K562 (cell line): ENCODE results near the gene FASTK. TPM values are rescaled to one million over a fixed set of nuclear protein-coding genes. Genes with fewer than 3 reads are reported as not detected.

ENCODE experiments used
- ELF2 ChIP-seq: fragments of 250-450 bp; sonication (Bioruptor Pico); IDR thresholded peaks from 2 replicates; pipeline ENCODE4 v1.5.0; 2021; ENCODE audit warnings: mild to moderate bottlenecking
- ERF ChIP-seq: fragments of 450-650 bp; formaldehyde crosslinking; IDR thresholded peaks from 2 replicates; pipeline ENCODE4 v1.4.0; 2020; ENCODE audit warnings: mild to moderate bottlenecking, mixed read lengths
- LCOR ChIP-seq: sonication (generic); formaldehyde crosslinking; IDR thresholded peaks from 2 replicates; pipeline ENCODE4 v1.8.0; 2022; ENCODE audit warnings: mild to moderate bottlenecking, missing genetic modification reagents
- MAFF ChIP-seq: IDR thresholded peaks from 2 replicates; pipeline ENCODE4 v1.6.1; 2012; ENCODE audit warnings: low read length, improper control_type of control experiment
- MITF ChIP-seq: IDR thresholded peaks from 2 replicates; pipeline ENCODE4 v1.6.1; 2014; ENCODE audit warnings: antibody characterized with exemption
- NFIX ChIP-seq: fragments of 250-450 bp; sonication (Bioruptor Pico); IDR thresholded peaks from 2 replicates; pipeline ENCODE4 v1.4.0; 2020; ENCODE audit warnings: low read depth, mild to moderate bottlenecking, moderate library complexity
- PCBP1 ChIP-seq: fragments of 200-400 bp; formaldehyde crosslinking; IDR thresholded peaks from 2 replicates; pipeline ENCODE4 v1.6.1; 2018; ENCODE audit warnings: mild to moderate bottlenecking, low read depth, low read length; ENCODE audit not compliant: poor library complexity, severe bottlenecking
- PRMT5 ChIP-seq: sonication (generic); formaldehyde crosslinking; IDR thresholded peaks from 2 replicates; pipeline ENCODE4 v1.5.0; 2020; ENCODE audit warnings: missing genetic modification reagents
- RBBP5 ChIP-seq: fragments of 200-600 bp; sonication (generic); IDR thresholded peaks from 2 replicates; pipeline ENCODE4 v1.6.1; 2012; ENCODE audit warnings: borderline replicate concordance, mild to moderate bottlenecking, low read length, control low read depth, inconsistent platforms; ENCODE audit not compliant: insufficient read depth, poor library complexity, severe bottlenecking
- RCOR1 ChIP-seq, 2 experiments: IDR thresholded peaks; 2 replicates each; pipeline ENCODE4 v1.6.1; 2012; ENCODE audit warnings: low read depth in 2 of 2, low read length in 2 of 2, borderline replicate concordance in 1 of 2, improper control_type of control experiment in 1 of 2
- SAFB2 ChIP-seq: fragments of 200-400 bp; formaldehyde crosslinking; IDR thresholded peaks from 2 replicates; pipeline ENCODE4 v1.6.1; 2018; ENCODE audit warnings: borderline replicate concordance, low read length, low read depth, moderate library complexity; ENCODE audit not compliant: severe bottlenecking
- TCF15 ChIP-seq: fragments of 250-450 bp; sonication (Bioruptor Pico); IDR thresholded peaks from 2 replicates; pipeline ENCODE4 v1.8.0; 2022; ENCODE audit warnings: moderate library complexity, mild to moderate bottlenecking, inconsistent platforms
- ZNF12 ChIP-seq: sonication (generic); formaldehyde crosslinking; IDR thresholded peaks from 2 replicates; pipeline ENCODE4 v1.4.0; 2020; ENCODE audit warnings: mild to moderate bottlenecking, missing genetic modification reagents
- ZNF133 ChIP-seq: fragments of 250-450 bp; sonication (Bioruptor Pico); IDR thresholded peaks from 2 replicates; pipeline ENCODE4 v1.4.0; 2020; ENCODE audit warnings: mild to moderate bottlenecking
- ZNF407 ChIP-seq: fragments of 450-650 bp; IDR thresholded peaks from 2 replicates; pipeline ENCODE4 v1.6.1; 2016; ENCODE audit warnings: low read depth
- ZNF408 ChIP-seq: fragments of 250-450 bp; sonication (Bioruptor Pico); IDR thresholded peaks from 2 replicates; pipeline ENCODE4 v1.4.0; 2020; ENCODE audit warnings: low read depth, mild to moderate bottlenecking, moderate library complexity
- polyA plus RNA-seq, 8 experiments: library from polyadenylated mRNA; depleted of rRNA in 4 of 8; stranded (reverse) in 5 of 8; unstranded in 3 of 8; fragments of >200 nt; fragmentation: Nextera tagmentation in 2 of 8; fragmentation: Illumina TruSeq in 1 of 8; extraction: Ambion mirVana in 2 of 8; extraction: Trizol in 1 of 8; gene quantifications; 2 replicates each; pipeline versions ENCODE4 v1.2.1 to v1.2.3, GENCODE V29; 2011 to 2014; ENCODE audit warnings: inconsistent platforms in 1 of 8, missing spikeins in 1 of 8
- total RNA-seq, 7 experiments: library from RNA; depleted of rRNA in 6 of 7; stranded (reverse); fragments of >200 nt in 6 of 7; fragmentation: Illumina TruSeq in 2 of 7; extraction: Trizol in 2 of 7; gene quantifications; 2 replicates each; pipeline versions ENCODE4 v1.2.1 to v1.2.3, GENCODE V29; 2011 to 2021; ENCODE audit warnings: low replicate concordance in 1 of 7

Gene FASTK
- total and polyA plus RNA-seq, 9 of the 15 experiments (the other 6 are each of a cell fraction or from before 2014, with no cell fraction given) = 0.51 to 150 (median 48.2) TPM

GRCh38 chr7:151038951-151039849 lies 41.4 kb downstream of the FASTK start (continued):
- TF ChIP-seq ZNF407 = no peak
- TF ChIP-seq MAFF = no peak
- peak; percentile 81 for TF ChIP-seq MITF
- TF ChIP-seq RBBP5 = peak; percentile 43
- TF ChIP-seq ZNF133 (CRISPR knock-in tag) = no peak
- TF ChIP-seq SAFB2 = no peak
- TF ChIP-seq RCOR1 (IDR thresholded peaks at IDR 0.05; ENCODE audit: borderline replicate concordance in 1 of 2, low read depth in 2 of 2, low read length in 2 of 2) = peak; percentile 55 to 93; a peak in 2 of 4 replicates
- no peak for TF ChIP-seq ELF2 (CRISPR knock-in tag)
- TF ChIP-seq LCOR (CRISPR knock-in tag) = peak; percentile 99
- TF ChIP-seq PRMT5 (CRISPR knock-in tag) = no peak
- TF ChIP-seq TCF15 = no peak
- TF ChIP-seq PCBP1 = no peak
- no peak; the same call in 1 of the 2 replicates for TF ChIP-seq ZNF12
- TF ChIP-seq ZNF408 = no peak
- TF ChIP-seq ERF (CRISPR knock-in tag) = no peak
- peak; percentile 85 for TF ChIP-seq NFIX
